ENCODE measurements around the gene MEIS2.

MEIS2 gene

DNA sequence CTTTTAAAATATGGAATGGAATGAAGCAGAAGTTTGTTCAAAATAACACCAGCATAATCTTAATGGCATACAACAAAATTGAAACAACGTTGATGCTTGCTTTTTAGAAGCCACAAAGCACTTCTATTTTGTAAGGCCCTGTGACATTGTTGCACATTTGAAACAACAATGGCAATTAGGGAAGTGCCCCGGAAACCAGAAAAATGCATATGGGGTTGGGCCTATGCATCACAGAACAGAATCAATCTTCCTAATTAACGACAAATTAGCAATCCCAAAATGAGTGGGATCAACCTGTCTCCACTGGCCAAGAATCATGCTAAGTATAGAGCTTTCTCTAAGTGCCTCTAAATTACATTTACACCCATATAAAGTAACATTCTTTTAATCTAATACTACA, 168.9 kb downstream of the MEIS2 start:
- Histone ChIP-seq H3K27me3 (ENCODE audit: insufficient read depth, low read length, poor library complexity, severe bottlenecking) (no peaks in the 10 kb centered on the region), H3K4me2 (ENCODE audit: low read depth, low read length, poor library complexity, severe bottlenecking) (no peak overlapping the region), H3K4me3 (ENCODE audit: low read length, poor library complexity, severe bottlenecking) (no peak overlapping the region), H3K4me1 (ENCODE audit: insufficient read depth, low read length, poor library complexity, severe bottlenecking) (no peaks in the 10 kb centered on the region), H3K36me3 (ENCODE audit: insufficient read depth, low read length) (no peaks in the 10 kb centered on the region), H3K9me3 (ENCODE audit: insufficient read depth, low read depth, low read length) (no peaks in the 10 kb centered on the region), H3F3A (ENCODE audit: low read depth) (no peaks in the 10 kb centered on the region), H2AFZ (ENCODE audit: low read length) (no peak overlapping the region), H3K79me2 (ENCODE audit: insufficient read depth, low read length) (no peaks in the 10 kb centered on the region), H3K9ac (ENCODE audit: low read depth, low read length, poor library complexity, severe bottlenecking) (no peak overlapping the region), H4K20me1 (ENCODE audit: insufficient read depth, low read length, poor library complexity, severe bottlenecking) (no peaks in the 10 kb centered on the region), H3K9me2 (replicated peaks; ENCODE audit: low read depth, low read length) (no peaks in the 10 kb centered on the region)
- no peak for TF ChIP-seq EZH2phosphoT487 (IDR thresholded peaks at IDR 0.05; ENCODE audit: borderline replicate concordance)
- TF ChIP-seq, protein P1, sequence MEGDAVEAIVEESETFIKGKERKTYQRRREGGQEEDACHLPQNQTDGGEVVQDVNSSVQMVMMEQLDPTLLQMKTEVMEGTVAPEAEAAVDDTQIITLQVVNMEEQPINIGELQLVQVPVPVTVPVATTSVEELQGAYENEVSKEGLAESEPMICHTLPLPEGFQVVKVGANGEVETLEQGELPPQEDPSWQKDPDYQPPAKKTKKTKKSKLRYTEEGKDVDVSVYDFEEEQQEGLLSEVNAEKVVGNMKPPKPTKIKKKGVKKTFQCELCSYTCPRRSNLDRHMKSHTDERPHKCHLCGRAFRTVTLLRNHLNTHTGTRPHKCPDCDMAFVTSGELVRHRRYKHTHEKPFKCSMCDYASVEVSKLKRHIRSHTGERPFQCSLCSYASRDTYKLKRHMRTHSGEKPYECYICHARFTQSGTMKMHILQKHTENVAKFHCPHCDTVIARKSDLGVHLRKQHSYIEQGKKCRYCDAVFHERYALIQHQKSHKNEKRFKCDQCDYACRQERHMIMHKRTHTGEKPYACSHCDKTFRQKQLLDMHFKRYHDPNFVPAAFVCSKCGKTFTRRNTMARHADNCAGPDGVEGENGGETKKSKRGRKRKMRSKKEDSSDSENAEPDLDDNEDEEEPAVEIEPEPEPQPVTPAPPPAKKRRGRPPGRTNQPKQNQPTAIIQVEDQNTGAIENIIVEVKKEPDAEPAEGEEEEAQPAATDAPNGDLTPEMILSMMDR (conservative IDR thresholded peaks at IDR 0.05; ENCODE audit: low read length): no peak

DNA sequence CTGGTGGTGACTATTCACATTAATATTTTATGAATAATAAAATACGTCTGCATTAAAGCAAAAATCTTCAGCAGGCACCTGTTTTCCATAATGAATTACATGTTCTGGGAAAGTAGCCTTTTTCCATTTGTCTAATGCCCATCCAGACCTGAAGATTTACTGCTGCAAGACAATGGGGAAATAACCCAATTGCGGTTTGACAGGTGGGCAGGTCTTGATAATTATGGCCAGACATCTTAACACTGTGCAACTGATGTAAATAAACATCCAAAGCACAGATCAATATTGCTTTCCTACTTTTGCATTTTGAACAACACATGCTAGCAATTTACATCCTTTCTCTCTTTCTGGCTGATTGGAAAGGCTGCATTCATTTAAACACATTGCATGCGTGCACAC, 173.9 kb downstream of the MEIS2 start:
- H3K4me1 ChIP-seq (ENCODE audit: insufficient read depth, low read length, poor library complexity, severe bottlenecking): no peaks in the 10 kb centered on the region
- no peak overlapping the region for H3K9ac ChIP-seq (ENCODE audit: low read depth, low read length, poor library complexity, severe bottlenecking)

DNA sequence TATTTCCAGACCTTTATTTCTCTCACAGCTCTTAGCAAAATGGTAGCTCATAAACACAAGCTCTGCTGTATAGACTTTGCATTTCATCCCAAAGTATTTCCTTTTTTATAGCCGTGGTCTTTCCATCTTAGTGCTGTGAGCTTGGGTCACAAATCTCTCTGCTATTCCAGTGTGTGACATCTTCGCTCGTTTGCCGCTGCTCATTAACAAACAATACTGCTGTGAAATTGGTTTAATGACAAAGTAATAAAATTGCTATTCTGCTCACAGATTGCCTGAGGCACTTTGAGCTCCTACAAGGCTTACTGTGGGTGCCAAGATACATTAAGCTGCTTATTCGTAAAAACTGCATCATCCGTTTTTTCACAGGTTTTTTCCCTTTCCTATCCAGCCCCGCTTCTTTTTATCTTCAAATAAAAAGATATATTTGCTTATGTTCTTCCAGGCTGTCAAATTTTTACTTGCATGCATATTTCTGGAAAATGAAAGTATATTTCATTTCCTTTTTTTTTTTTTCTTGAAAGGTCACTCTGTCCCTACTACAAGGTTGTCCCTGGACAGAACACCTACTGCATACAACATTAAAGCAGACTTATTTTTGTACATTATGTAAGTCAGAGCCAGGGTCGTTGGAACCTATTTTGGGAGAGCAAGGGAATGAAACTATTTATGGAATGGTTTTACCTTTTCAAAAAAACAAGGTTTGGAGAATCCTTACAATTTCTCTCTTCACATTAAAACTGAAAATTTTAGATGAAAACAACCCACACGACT, 174.5 kb downstream of the MEIS2 start:
- no peak overlapping the region for H2AFZ ChIP-seq (ENCODE audit: low read length)
- H3K79me2 ChIP-seq (ENCODE audit: insufficient read depth, low read length): no peaks in the 10 kb centered on the region

More for the DNA sequence above, 173.9 kb downstream of the MEIS2 start:
- no peaks in the 10 kb centered on the region for H4K20me1 ChIP-seq (ENCODE audit: insufficient read depth, low read length, poor library complexity, severe bottlenecking)
- no peaks in the 10 kb centered on the region for H3K9me3 ChIP-seq (ENCODE audit: insufficient read depth, low read depth, low read length)
- H3K79me2 ChIP-seq (ENCODE audit: insufficient read depth, low read length): no peaks in the 10 kb centered on the region
- no peaks in the 10 kb centered on the region for H3K36me3 ChIP-seq (ENCODE audit: insufficient read depth, low read length)
- H3K27me3 ChIP-seq (ENCODE audit: insufficient read depth, low read length, poor library complexity, severe bottlenecking): no peaks in the 10 kb centered on the region
- H3K9me2 ChIP-seq (replicated peaks; ENCODE audit: low read depth, low read length): no peaks in the 10 kb centered on the region
- H3K4me3 ChIP-seq (ENCODE audit: low read length, poor library complexity, severe bottlenecking): no peak overlapping the region
- H3F3A ChIP-seq (ENCODE audit: low read depth): no peaks in the 10 kb centered on the region
- TF ChIP-seq, protein P1 (conservative IDR thresholded peaks at IDR 0.05; ENCODE audit: low read length): no peak
- TF ChIP-seq EZH2phosphoT487 (IDR thresholded peaks at IDR 0.05; ENCODE audit: borderline replicate concordance): no peak
- no peak overlapping the region for H2AFZ ChIP-seq (ENCODE audit: low read length)
- H3K4me2 ChIP-seq (ENCODE audit: low read depth, low read length, poor library complexity, severe bottlenecking): no peak overlapping the region

More for the DNA sequence above, 174.5 kb downstream of the MEIS2 start:
- TF ChIP-seq, protein P1 (conservative IDR thresholded peaks at IDR 0.05; ENCODE audit: low read length): no peak
- TF ChIP-seq EZH2phosphoT487 (IDR thresholded peaks at IDR 0.05; ENCODE audit: borderline replicate concordance): no peak
- H3K36me3 ChIP-seq (ENCODE audit: insufficient read depth, low read length): no peaks in the 10 kb centered on the region
- no peak overlapping the region for H3K4me2 ChIP-seq (ENCODE audit: low read depth, low read length, poor library complexity, severe bottlenecking)
- no peaks in the 10 kb centered on the region for H3K27me3 ChIP-seq (ENCODE audit: insufficient read depth, low read length, poor library complexity, severe bottlenecking)
- no peaks in the 10 kb centered on the region for H4K20me1 ChIP-seq (ENCODE audit: insufficient read depth, low read length, poor library complexity, severe bottlenecking)
- H3K9me2 ChIP-seq (replicated peaks; ENCODE audit: low read depth, low read length): no peaks in the 10 kb centered on the region
- H3K9ac ChIP-seq (ENCODE audit: low read depth, low read length, poor library complexity, severe bottlenecking): no peak overlapping the region
- H3F3A ChIP-seq (ENCODE audit: low read depth): no peaks in the 10 kb centered on the region
- no peaks in the 10 kb centered on the region for H3K9me3 ChIP-seq (ENCODE audit: insufficient read depth, low read depth, low read length)
- H3K4me1 ChIP-seq (ENCODE audit: insufficient read depth, low read length, poor library complexity, severe bottlenecking): no peaks in the 10 kb centered on the region
- H3K4me3 ChIP-seq (ENCODE audit: low read length, poor library complexity, severe bottlenecking): no peak overlapping the region
